ENCODE results near the gene DYNC1I2.
"Not testable (repeated sequence)": the region's sequence is repeated elsewhere in the genome, so short reads cannot be mapped to it uniquely, and the experiment has no call there.

DYNC1I2 gene

GRCh38 chr2:171718720-171719119 lies 31.5 kb downstream of the DYNC1I2 start:
- no peak for DNase-seq

- no peak for DNase-seq
These were observed 32.4 kb downstream of the DYNC1I2 start for GRCh38 chr2:171719660-171720059.

GRCh38 chr2:171723716-171724683 lies 36.7 kb downstream of the DYNC1I2 start:
- peak; percentile 22 for DNase-seq

- no peak for DNase-seq
These were observed 39.7 kb downstream of the DYNC1I2 start for GRCh38 chr2:171726847-171727450.

- no peak for DNase-seq
These were observed 42.0 kb downstream of the DYNC1I2 start for GRCh38 chr2:171728989-171729951.

- no peak for DNase-seq
These were observed 42.7 kb downstream of the DYNC1I2 start for GRCh38 chr2:171729952-171730317.

GRCh38 chr2:171735991-171736710 lies 48.9 kb downstream of the DYNC1I2 start:
- DNase-seq, result no peak

- no peak for DNase-seq
These were observed 53.9 kb downstream of the DYNC1I2 start for GRCh38 chr2:171741189-171741588.

GRCh38 chr2:171742760-171743159 lies 55.5 kb downstream of the DYNC1I2 start:
- DNase-seq, result no peak

- DNase-seq, result no peak
These were observed 57.9 kb downstream of the DYNC1I2 start for GRCh38 chr2:171745141-171745540.

- DNase-seq, result no peak
These were observed 58.5 kb downstream of the DYNC1I2 start for GRCh38 chr2:171745806-171746205.

- DNase-seq, result no peak
These were observed 60.1 kb downstream of the DYNC1I2 start for GRCh38 chr2:171747371-171747770.

GRCh38 chr2:171754254-171754939 lies 67.1 kb downstream of the DYNC1I2 start:
- no peak for DNase-seq

- DNase-seq, result not testable (repeated sequence)
These were observed 71.5 kb downstream of the DYNC1I2 start for GRCh38 chr2:171758762-171759161.

GRCh38 chr2:171761176-171761575 lies 73.9 kb downstream of the DYNC1I2 start:
- DNase-seq, result not testable (repeated sequence)

- no peak for DNase-seq
These were observed 75.8 kb downstream of the DYNC1I2 start for GRCh38 chr2:171762879-171763573.

GRCh38 chr2:171763602-171764001 lies 76.3 kb downstream of the DYNC1I2 start:
- DNase-seq, result no peak

GRCh38 chr2:171771463-171771862 lies 84.2 kb downstream of the DYNC1I2 start:
- DNase-seq, result no peak

- DNase-seq, result no peak
These were observed 85.1 kb downstream of the DYNC1I2 start for GRCh38 chr2:171772373-171772772.

GRCh38 chr2:171774581-171774980 lies 87.3 kb downstream of the DYNC1I2 start:
- not testable (repeated sequence) for DNase-seq

- DNase-seq, result no peak
These were observed 91.2 kb downstream of the DYNC1I2 start for GRCh38 chr2:171778515-171778914.
